Kidney (tissue), 14 donors: ENCODE results near the gene FCHO1. TPM values are rescaled to one million over a fixed set of nuclear protein-coding genes. Genes with fewer than 3 reads are reported as not detected.

Experiments
- DNase-seq, 5 donors: peaks; one replicate each; pipeline ENCODE4 v3.0.0-alpha.2; 2013 to 2020
- FAIRE-seq: peaks from 2 replicates; lab custom pipeline; 2012; peaks lifted over from hg19 to GRCh38; lab: Jason Lieb, UNC
- H3K27ac ChIP-seq, 2 donors: one replicate each; pipeline ENCODE4 v1.7.0; 2013; ENCODE audit warnings: low read depth in 2 of 2, low read length in 2 of 2, inconsistent platforms in 1 of 2
- H3K27me3 ChIP-seq: one replicate; pipeline ENCODE4 v1.7.1; 2013; ENCODE audit warnings: low read length, inconsistent platforms; ENCODE audit not compliant: control insufficient read depth, insufficient read depth
- H3K36me3 ChIP-seq, 3 donors: one replicate each; pipeline versions ENCODE4 v1.7.0 to v1.7.1; 2013; ENCODE audit warnings: low read length in 3 of 3, control low read depth in 1 of 3, inconsistent platforms in 1 of 3; ENCODE audit not compliant: insufficient read depth in 3 of 3, control insufficient read depth in 2 of 3
- H3K4me1 ChIP-seq, 3 donors: one replicate each; pipeline versions ENCODE4 v1.7.0 to v1.7.1; 2013; ENCODE audit warnings: low read length in 3 of 3, inconsistent platforms in 1 of 3, low read depth in 1 of 3; ENCODE audit not compliant: control insufficient read depth in 2 of 3, insufficient read depth in 2 of 3
- H3K4me3 ChIP-seq, 3 donors: one replicate each; pipeline versions ENCODE4 v1.7.0 to v1.8.1; 2013; ENCODE audit warnings: low read length in 3 of 3, control low read depth in 1 of 3, inconsistent platforms in 1 of 3
- H3K9ac ChIP-seq, 3 donors: one replicate each; pipeline versions ENCODE4 v1.7.0 to v1.7.1; 2013; ENCODE audit warnings: low read length in 3 of 3, control low read depth in 1 of 3, inconsistent platforms in 1 of 3
- H3K9me3 ChIP-seq, 3 donors: one replicate each; pipeline versions ENCODE4 v1.7.0 to v1.7.1; 2013; ENCODE audit warnings: low read length in 3 of 3, control low read depth in 1 of 3, inconsistent platforms in 1 of 3; ENCODE audit not compliant: control insufficient read depth in 2 of 3, insufficient read depth in 1 of 3
- CTCF ChIP-seq: IDR thresholded peaks from 3 replicates; pipeline ENCODE4 v1.5.1; 2012; ENCODE audit warnings: mild to moderate bottlenecking, moderate library complexity, borderline replicate concordance; ENCODE audit not compliant: insufficient read depth; ENCODE audit errors: extremely low read depth
- intact Hi-C: fragments of 100-400 bp; cut with DNase I; formaldehyde crosslinking; loops from one replicate; pipeline ENCODE4 v1.11.1; 2022
- polyA plus RNA-seq: library from polyadenylated mRNA; stranded (reverse); fragments of 350-450 nt; fragmentation: Illumina TruSeq; extraction: RNeasy Lipid Tissue Mini Kit (QIAGEN cat#74804); gene quantifications from one replicate; pipeline ENCODE4 v1.2.3, GENCODE V29; 2014; ENCODE audit warnings: low read depth, low replicate concordance; ENCODE audit not compliant: insufficient read depth
- total RNA-seq: library from RNA; stranded (reverse); fragmentation: NEBNext Ultra II Directional; extraction: Animal tissue kit (Norgen Biotek cat#: 25700); gene quantifications from one replicate; pipeline ENCODE4 v1.2.1, GENCODE V29; 2021
- donor health status: control.
- donor health status: control.
- donor health status: control.
- donor health status: control.
- donor health status: control.
- donor health status: DM: yes; HTN: yes; CAD: no.
- donor health status: Normal renal cell carcinoma (clear cell type).

Gene FCHO1
- total and polyA plus RNA-seq, 2 donors from 2014 or later, result 0.52 to 5.9 TPM

- no peak for DNase-seq
- TF ChIP-seq CTCF, result no peak
- H3K9ac ChIP-seq, result no peak overlapping the region
- no peak overlapping the region for H3K27ac ChIP-seq
- H3K4me3 ChIP-seq, result no peak overlapping the region
- no peaks in the 10 kb centered on the region for H3K4me1 ChIP-seq
- intact Hi-C loops, result no loop called here
- H3K9me3 ChIP-seq, result no peaks in the 10 kb centered on the region
- no peak for FAIRE-seq
- H3K36me3 ChIP-seq, result no peaks in the 10 kb centered on the region
- H3K27me3 ChIP-seq, result no peaks in the 10 kb centered on the region
These were observed 616 bp downstream of the FCHO1 start for GRCh38 chr19:17751912-17752273.

- no peaks in the 10 kb centered on the region for H3K9me3 ChIP-seq
- no peak for FAIRE-seq
These were observed 1.8 kb downstream of the FCHO1 start for GRCh38 chr19:17752865-17753639.

GRCh38 chr19:17753976-17754375 is 2.7 kb downstream of the FCHO1 start:
- H3K4me1 ChIP-seq, result no peaks in the 10 kb centered on the region
- peak in 2 of 5 donors; percentile 19 to 24 for DNase-seq
- H3K9ac ChIP-seq, result no peak overlapping the region
- intact Hi-C loops, result no loop called here
- no peak for FAIRE-seq
- H3K36me3 ChIP-seq, result no peaks in the 10 kb centered on the region
- no peak overlapping the region for H3K4me3 ChIP-seq
- no peaks in the 10 kb centered on the region for H3K27me3 ChIP-seq
- H3K9me3 ChIP-seq, result no peaks in the 10 kb centered on the region
- TF ChIP-seq CTCF, result no peak
- no peak overlapping the region for H3K27ac ChIP-seq

More at GRCh38 chr19:17752865-17753639, 1.8 kb downstream of the FCHO1 start:
- no peak for DNase-seq
- no peak overlapping the region for H3K4me3 ChIP-seq
- no peaks in the 10 kb centered on the region for H3K27me3 ChIP-seq
- no peak overlapping the region for H3K9ac ChIP-seq
- no peaks in the 10 kb centered on the region for H3K36me3 ChIP-seq
- no peaks in the 10 kb centered on the region for H3K4me1 ChIP-seq
- TF ChIP-seq CTCF, result no peak
- intact Hi-C loops, result no loop called here
- no peak overlapping the region for H3K27ac ChIP-seq
